HG03575 (cell line): ENCODE data around the gene GHITM.

ENCODE experiments used
- ATAC-seq: cut with Tn5 transposase; IDR thresholded peaks from one replicate; pipeline ENCODE4 v1.9.1; 2021; ENCODE audit not compliant: unreplicated experiment, insufficient number of reproducible peaks, low FRiP score; ENCODE audit errors: extremely low read depth

GHITM gene

DNA sequence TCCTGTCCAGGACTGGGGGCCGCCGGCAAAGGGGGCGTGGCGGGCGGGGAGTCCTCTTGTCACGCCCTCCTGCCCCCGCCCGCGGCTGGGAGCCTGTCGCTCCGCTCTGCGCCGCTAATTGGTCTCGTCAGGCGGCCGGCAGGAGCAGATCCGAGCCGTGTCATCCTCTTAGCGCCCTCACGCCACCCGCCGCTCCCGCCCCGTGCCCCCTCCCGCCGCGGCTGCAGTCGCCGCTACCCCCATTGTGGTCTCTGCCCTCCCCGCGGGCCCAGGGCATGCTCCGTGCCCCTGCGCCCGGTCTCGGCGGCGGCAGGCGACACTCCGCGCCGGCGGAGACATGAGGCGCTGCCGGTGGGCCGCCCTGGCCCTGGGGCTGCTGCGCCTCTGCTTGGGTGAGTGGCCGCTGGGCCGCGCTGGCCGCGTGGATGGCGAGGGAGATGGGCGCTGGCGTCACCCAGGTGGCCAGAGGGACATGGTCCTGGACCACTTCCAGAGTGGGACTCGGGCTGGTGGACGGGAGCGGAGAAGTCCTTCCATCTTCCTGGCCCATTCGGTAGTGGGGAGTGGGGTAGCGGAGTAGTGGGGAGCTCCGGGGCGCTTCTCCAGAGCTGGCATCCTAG is 55.2 kb downstream of the GHITM start, which contains the start of gene CDHR1:
Gene CDHR1 (plus strand): TSS at position 114 of the 620 bp plus-strand sequence. CDS start 224 bp downstream, at position 338.
- no peak for ATAC-seq

DNA sequence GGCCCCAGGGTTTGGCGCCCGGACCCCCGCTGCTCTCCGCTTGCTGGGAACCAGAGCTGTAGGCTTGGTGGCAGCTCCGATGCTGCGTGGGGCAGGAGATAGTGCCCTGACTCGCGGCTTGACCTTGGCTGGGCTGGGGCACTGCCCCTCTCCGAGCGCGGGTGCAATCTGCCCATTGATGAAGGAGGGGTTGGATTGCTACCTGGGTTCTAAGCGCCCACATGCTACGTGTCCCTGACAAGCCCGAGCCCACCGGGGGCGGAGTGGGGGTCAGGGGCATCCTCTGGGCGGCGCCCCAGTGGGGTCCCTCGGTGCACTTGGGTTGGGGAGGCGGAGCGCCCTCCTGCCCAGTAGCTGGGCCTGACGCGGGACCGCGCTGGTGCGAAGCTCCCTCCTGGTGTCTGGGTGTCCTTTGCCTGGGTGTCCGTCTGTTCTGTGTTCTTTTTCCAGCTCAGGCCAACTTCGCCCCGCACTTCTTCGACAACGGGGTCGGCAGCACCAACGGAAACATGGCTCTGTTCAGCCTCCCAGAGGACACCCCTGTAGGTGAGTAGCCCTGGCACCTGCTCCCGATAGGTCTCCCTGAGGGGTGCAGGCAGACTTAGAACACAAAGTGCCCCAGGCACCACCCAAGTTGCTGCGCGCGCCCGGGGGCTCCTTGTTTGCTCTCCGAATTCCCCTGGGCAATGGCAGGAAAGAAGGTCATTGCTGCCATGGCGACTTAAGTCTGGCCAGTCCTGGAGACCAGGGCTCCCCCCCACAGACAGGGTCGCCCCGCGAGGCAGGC is 55.9 kb downstream of the GHITM start:
- no peak for ATAC-seq

- ATAC-seq: no peak
Observed at GRCh38 chr10:84196083-84196482, 56.8 kb downstream of the GHITM start.

- ATAC-seq: no peak
Observed at GRCh38 chr10:84196941-84197340, 57.6 kb downstream of the GHITM start.

GRCh38 chr10:84197643-84198042 is 58.3 kb downstream of the GHITM start:
- ATAC-seq: no peak

DNA sequence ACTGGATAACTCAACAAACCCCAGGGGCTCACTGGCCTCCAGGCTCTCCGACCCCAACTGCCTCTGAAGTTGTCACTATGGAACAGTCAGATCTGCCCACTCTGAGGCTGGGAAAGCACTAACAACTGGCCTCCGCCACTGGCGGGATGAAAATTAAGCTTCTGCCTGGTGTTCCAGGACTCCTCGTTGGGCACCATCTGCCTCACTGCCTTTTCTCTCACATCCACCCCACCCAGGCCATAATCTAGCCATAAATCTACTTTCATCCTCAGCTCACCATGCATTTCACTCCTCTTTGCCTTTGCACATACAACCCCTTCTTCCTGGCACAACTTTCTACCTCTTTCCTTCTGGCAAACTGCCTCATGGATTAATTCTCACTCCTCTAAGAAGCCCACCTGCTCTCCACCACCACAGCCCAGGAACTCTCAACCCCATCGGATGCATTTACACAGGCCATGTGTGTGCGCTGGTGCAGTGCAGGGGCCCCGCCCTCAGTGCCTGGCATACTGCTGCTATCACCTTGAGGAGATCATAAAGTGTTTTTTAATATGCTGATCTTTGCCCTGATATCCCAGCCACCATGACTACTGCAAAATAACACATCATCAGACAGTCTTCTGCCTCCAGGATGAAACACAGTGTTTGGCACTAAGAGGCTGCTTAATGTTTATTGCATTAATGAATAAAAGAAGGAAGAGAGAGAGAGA is 59.1 kb downstream of the GHITM start:
- no peak for ATAC-seq

- ATAC-seq: no peak
Observed at GRCh38 chr10:84200537-84201243, 61.4 kb downstream of the GHITM start.

DNA sequence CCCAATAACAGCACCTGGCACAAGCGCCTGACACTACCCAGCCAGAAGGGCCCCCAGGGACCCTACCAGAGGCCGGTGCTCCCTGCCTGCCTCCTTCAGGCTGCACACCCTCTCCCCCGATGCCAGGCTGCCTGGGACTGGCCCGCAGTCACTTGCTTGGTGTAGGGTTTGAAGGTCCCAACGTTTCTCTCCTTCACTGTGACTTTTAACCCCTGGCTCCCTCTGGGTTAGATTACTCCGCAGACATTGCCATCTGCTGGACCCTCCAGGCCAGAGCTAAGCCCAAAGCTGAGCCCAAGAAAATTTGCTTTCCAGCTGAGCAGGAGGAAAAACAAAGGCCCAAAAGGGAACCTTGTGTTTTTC is 61.9 kb downstream of the GHITM start:
- no peak for ATAC-seq

- ATAC-seq: no peak
Observed at GRCh38 chr10:84201682-84202081, 62.4 kb downstream of the GHITM start.

DNA sequence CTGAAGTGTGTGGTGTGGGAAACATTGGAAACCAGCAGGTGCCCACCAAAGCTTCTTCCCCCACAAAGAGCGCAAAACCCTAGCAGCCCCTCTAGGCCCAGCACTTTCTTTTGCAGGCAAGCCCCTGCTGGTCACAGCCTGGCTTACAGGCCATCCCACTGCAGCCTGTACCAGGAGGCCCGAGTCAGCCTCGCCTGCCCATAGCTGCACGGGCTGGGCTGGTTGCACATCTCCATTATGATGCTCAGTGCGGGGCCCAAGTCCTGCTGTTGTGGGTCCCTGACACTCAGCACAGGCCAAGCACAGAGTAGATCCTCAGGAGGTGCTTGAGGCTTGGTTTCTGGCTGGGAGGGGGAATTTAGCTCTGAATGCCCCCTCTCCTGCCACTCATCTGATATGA is 63.0 kb downstream of the GHITM start:
- no peak for ATAC-seq
